Measurements from ENCODE around the gene CAND1. TPM values are rescaled to one million over a fixed set of nuclear protein-coding genes. Genes with fewer than 3 reads are reported as not detected.

The CAND1 gene
- total and polyA plus RNA-seq, 4 donors = 25.4 to 66.1 (median 45.7) TPM

DNA sequence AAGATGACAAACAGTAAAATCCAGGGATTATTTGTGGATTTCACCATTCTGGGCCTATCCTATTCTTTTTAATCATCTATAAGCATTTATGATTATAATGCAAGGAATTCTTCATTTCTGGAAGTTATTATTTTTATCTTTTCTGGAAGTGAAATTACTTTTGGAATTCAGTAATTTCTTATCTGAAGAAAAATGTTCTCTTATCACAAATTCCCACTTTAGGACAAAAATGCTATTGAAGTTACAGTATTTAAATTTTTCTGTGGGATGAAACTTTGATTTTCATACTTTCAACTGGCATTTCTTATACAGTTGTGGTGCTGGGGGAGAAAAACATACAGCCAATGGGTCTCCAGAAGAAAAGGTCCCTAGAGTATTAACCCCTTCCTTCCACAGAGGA, 96.0 kb downstream of the CAND1 start:
- DNase-seq (ENCODE audit: low spot score) = no peak
- Histone ChIP-seq H3K27me3 (ENCODE audit: control insufficient read depth in 4 of 4, insufficient read depth in 4 of 4, low read length in 3 of 4) (no peaks in the 10 kb centered on the region), H3K4me3 (ENCODE audit: low read depth in 1 of 3, low read length in 3 of 3) (no peak overlapping the region), H3K36me3 (ENCODE audit: control insufficient read depth in 4 of 4, insufficient read depth in 3 of 4, low read depth in 1 of 4, low read length in 3 of 4) (no peaks in the 10 kb centered on the region), H3K9ac (ENCODE audit: low read depth in 1 of 2, low read length in 2 of 2) (no peak overlapping the region), H3K9me3 (ENCODE audit: control insufficient read depth in 4 of 4, low read length in 3 of 4) (no peaks in the 10 kb centered on the region), H3K4me1 (ENCODE audit: control insufficient read depth in 4 of 4, insufficient read depth in 4 of 4, low read length in 3 of 4) (no peaks in the 10 kb centered on the region), H3K27ac (ENCODE audit: low read depth in 1 of 2, low read length in 2 of 2) (no peak overlapping the region)
- no peak for TF ChIP-seq SP1 (IDR thresholded peaks at IDR 0.05)
- no peak for TF ChIP-seq FOXA2 (IDR thresholded peaks at IDR 0.05)
- no peak for TF ChIP-seq EGR1 (IDR thresholded peaks at IDR 0.05; ENCODE audit: low read depth in 2 of 2)
- TF ChIP-seq, protein P1, sequence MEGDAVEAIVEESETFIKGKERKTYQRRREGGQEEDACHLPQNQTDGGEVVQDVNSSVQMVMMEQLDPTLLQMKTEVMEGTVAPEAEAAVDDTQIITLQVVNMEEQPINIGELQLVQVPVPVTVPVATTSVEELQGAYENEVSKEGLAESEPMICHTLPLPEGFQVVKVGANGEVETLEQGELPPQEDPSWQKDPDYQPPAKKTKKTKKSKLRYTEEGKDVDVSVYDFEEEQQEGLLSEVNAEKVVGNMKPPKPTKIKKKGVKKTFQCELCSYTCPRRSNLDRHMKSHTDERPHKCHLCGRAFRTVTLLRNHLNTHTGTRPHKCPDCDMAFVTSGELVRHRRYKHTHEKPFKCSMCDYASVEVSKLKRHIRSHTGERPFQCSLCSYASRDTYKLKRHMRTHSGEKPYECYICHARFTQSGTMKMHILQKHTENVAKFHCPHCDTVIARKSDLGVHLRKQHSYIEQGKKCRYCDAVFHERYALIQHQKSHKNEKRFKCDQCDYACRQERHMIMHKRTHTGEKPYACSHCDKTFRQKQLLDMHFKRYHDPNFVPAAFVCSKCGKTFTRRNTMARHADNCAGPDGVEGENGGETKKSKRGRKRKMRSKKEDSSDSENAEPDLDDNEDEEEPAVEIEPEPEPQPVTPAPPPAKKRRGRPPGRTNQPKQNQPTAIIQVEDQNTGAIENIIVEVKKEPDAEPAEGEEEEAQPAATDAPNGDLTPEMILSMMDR (IDR thresholded peaks at IDR 0.05; ENCODE audit: low read depth, low read length, missing input control) = no peak
- TF ChIP-seq, protein P2, sequence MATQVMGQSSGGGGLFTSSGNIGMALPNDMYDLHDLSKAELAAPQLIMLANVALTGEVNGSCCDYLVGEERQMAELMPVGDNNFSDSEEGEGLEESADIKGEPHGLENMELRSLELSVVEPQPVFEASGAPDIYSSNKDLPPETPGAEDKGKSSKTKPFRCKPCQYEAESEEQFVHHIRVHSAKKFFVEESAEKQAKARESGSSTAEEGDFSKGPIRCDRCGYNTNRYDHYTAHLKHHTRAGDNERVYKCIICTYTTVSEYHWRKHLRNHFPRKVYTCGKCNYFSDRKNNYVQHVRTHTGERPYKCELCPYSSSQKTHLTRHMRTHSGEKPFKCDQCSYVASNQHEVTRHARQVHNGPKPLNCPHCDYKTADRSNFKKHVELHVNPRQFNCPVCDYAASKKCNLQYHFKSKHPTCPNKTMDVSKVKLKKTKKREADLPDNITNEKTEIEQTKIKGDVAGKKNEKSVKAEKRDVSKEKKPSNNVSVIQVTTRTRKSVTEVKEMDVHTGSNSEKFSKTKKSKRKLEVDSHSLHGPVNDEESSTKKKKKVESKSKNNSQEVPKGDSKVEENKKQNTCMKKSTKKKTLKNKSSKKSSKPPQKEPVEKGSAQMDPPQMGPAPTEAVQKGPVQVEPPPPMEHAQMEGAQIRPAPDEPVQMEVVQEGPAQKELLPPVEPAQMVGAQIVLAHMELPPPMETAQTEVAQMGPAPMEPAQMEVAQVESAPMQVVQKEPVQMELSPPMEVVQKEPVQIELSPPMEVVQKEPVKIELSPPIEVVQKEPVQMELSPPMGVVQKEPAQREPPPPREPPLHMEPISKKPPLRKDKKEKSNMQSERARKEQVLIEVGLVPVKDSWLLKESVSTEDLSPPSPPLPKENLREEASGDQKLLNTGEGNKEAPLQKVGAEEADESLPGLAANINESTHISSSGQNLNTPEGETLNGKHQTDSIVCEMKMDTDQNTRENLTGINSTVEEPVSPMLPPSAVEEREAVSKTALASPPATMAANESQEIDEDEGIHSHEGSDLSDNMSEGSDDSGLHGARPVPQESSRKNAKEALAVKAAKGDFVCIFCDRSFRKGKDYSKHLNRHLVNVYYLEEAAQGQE (IDR thresholded peaks at IDR 0.05) = no peak
- no peak for TF ChIP-seq GABPA (IDR thresholded peaks at IDR 0.05 in 1 of 2, conservative IDR thresholded peaks at IDR 0.05 in 1 of 2)
- no peak for TF ChIP-seq JUND (IDR thresholded peaks at IDR 0.05)
- TF ChIP-seq RXRA (IDR thresholded peaks at IDR 0.05) = no peak
- TF ChIP-seq ZBTB33 (IDR thresholded peaks at IDR 0.05) = no peak
- TF ChIP-seq, protein P3, sequence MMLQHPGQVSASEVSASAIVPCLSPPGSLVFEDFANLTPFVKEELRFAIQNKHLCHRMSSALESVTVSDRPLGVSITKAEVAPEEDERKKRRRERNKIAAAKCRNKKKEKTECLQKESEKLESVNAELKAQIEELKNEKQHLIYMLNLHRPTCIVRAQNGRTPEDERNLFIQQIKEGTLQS (IDR thresholded peaks at IDR 0.05) = no peak
- TF ChIP-seq HNF4A (conservative IDR thresholded peaks at IDR 0.05) = no peak
- no peak for TF ChIP-seq TAF1 (conservative IDR thresholded peaks at IDR 0.05)
- TF ChIP-seq YY1 (IDR thresholded peaks at IDR 0.05) = no peak
- TF ChIP-seq FOXA1 (IDR thresholded peaks at IDR 0.05) = no peak

GRCh38 chr12:67367843-67368242, 98.7 kb downstream of the CAND1 start:
- no peaks in the 10 kb centered on the region for H3K27me3 ChIP-seq (ENCODE audit: control insufficient read depth in 4 of 4, insufficient read depth in 4 of 4, low read length in 3 of 4)
- WGBS = 88% methylated on average over 1 of the region's 1 CpG

More at GRCh38 chr12:67367843-67368242, 98.7 kb downstream of the CAND1 start:
- no peaks in the 10 kb centered on the region for H3K36me3 ChIP-seq (ENCODE audit: control insufficient read depth in 4 of 4, insufficient read depth in 3 of 4, low read depth in 1 of 4, low read length in 3 of 4)
- H3K27ac ChIP-seq (ENCODE audit: low read depth in 1 of 2, low read length in 2 of 2) = no peak overlapping the region
- no peaks in the 10 kb centered on the region for H3K9me3 ChIP-seq (ENCODE audit: control insufficient read depth in 4 of 4, low read length in 3 of 4)
- H3K9ac ChIP-seq (ENCODE audit: low read depth in 1 of 2, low read length in 2 of 2) = no peak overlapping the region
- H3K4me1 ChIP-seq (ENCODE audit: control insufficient read depth in 4 of 4, insufficient read depth in 4 of 4, low read length in 3 of 4) = no peaks in the 10 kb centered on the region
- DNase-seq (ENCODE audit: low spot score) = no peak
- H3K4me3 ChIP-seq (ENCODE audit: low read depth in 1 of 3, low read length in 3 of 3) = no peak overlapping the region
- TF ChIP-seq SP1 (IDR thresholded peaks at IDR 0.05) (no peak), JUND (IDR thresholded peaks at IDR 0.05) (no peak), EGR1 (IDR thresholded peaks at IDR 0.05; ENCODE audit: low read depth in 2 of 2) (no peak), FOXA2 (IDR thresholded peaks at IDR 0.05) (no peak), FOXA1 (IDR thresholded peaks at IDR 0.05) (no peak), RXRA (IDR thresholded peaks at IDR 0.05) (no peak), HNF4A (conservative IDR thresholded peaks at IDR 0.05) (no peak)
- TF ChIP-seq, protein P1 (IDR thresholded peaks at IDR 0.05; ENCODE audit: low read depth, low read length, missing input control) = no peak
- TF ChIP-seq, protein P3 (IDR thresholded peaks at IDR 0.05) = no peak
- TF ChIP-seq, protein P2 (IDR thresholded peaks at IDR 0.05) = no peak
